Measurements from ENCODE around the gene TEX26.

TEX26 gene

GRCh38 chr13:31022928-31023530 is 90.6 kb downstream of the TEX26 start:
- no peaks in the 10 kb centered on the region for H3K9me3 Mint-ChIP-seq
- DNase-seq = no peak
- no peaks in the 10 kb centered on the region for H3K4me1 Mint-ChIP-seq (ENCODE audit: low read depth)
- peaks cover 44% of the 10 kb centered on the region for H3K27me3 Mint-ChIP-seq
- H3K27ac Mint-ChIP-seq = no peak overlapping the region
- no peak overlapping the region for H3K4me3 Mint-ChIP-seq
- no peaks in the 10 kb centered on the region for H3K36me3 Mint-ChIP-seq (ENCODE audit: low read depth)
